ENCODE data around the gene EFNB3. TPM values are rescaled to one million over a fixed set of nuclear protein-coding genes. Genes with fewer than 3 reads are reported as not detected.

EFNB3 gene
- total and polyA plus RNA-seq, 7 donors, result 0.09 to 0.37 (median 0.12) TPM; not detected in 2

GRCh38 chr17:7705269-7706255 lies 560 bp downstream of the EFNB3 start:
- peak overlapping the region; percentile 49 for H3K4me3 ChIP-seq
- H3K4me1 ChIP-seq, result peaks cover 7% of the 10 kb centered on the region
- no peak overlapping the region for H3K27ac ChIP-seq
- peaks cover 7 to 24% of the 10 kb centered on the region in 2 donors for H3K36me3 ChIP-seq (ENCODE audit: insufficient read depth in 1 of 2, low read depth in 1 of 2)
- no peak for TF ChIP-seq CTCF (IDR thresholded peaks at IDR 0.05)
- intact Hi-C loops (cut with DNase I), result no loop called here
- DNase-seq (no peak), ATAC-seq (no peak)
- 5 to 9% (median 6%) methylated on average over 40 to 50 of the region's 50 CpGs for WGBS, 3 donors
- peaks cover 0 to 60% (median 21%) of the 10 kb centered on the region in 3 donors for H3K27me3 ChIP-seq (ENCODE audit: insufficient read depth in 3 of 3, low read length in 2 of 3)
- no peaks in the 10 kb centered on the region for H3K9me3 ChIP-seq

DNA sequence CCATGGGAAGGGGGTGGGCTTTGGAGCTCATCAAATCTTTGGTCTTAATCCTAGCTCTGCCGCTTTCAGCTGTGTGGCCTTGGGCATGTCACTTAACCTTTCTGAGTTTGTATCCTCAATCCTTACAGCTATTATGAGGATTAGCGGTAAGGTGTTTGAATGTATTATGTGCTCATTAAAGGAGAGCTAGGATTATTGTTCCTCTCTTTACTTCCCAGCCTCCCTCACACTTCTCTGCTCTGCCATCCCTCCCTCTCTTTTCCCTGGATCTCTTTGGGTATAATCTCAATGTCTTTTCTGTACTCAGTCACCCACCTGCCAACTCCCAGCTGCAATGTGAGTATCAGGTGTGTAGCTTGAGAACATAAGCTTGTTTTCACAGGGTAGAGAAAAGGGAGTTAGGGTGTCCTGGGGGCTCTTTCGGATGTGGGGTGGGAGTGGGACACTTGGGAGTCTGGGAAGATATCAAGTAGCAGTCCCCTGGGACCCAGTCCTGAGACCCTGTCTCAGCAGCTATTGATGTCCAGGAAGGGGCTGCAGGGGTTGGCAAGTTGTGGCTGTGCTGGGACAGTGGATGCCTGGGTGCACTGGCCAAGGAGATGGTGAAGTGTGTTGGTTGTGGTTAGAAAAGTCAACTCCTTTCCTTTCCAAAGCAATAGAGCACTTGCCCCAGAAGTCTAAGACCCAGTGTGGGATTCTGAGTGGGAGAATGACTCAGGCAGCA lies 1.8 kb downstream of the EFNB3 start:
- intact Hi-C loops (cut with DNase I), result no loop called here
- H3K27ac ChIP-seq, result no peak overlapping the region
- peaks cover 0 to 68% (median 21%) of the 10 kb centered on the region in 3 donors for H3K27me3 ChIP-seq (ENCODE audit: insufficient read depth in 3 of 3, low read length in 2 of 3)
- TF ChIP-seq CTCF (IDR thresholded peaks at IDR 0.05), result no peak
- 83 to 91% (median 90%) methylated on average over 3 of the region's 3 CpGs for WGBS, 3 donors
- H3K4me3 ChIP-seq, result no peak overlapping the region
- ATAC-seq (no peak), DNase-seq (no peak)
- H3K36me3 ChIP-seq (ENCODE audit: insufficient read depth in 1 of 2, low read depth in 1 of 2), result peaks cover 3 to 13% of the 10 kb centered on the region in 2 donors
- H3K9me3 ChIP-seq, result no peaks in the 10 kb centered on the region
- H3K4me1 ChIP-seq, result peaks cover 7% of the 10 kb centered on the region

DNA sequence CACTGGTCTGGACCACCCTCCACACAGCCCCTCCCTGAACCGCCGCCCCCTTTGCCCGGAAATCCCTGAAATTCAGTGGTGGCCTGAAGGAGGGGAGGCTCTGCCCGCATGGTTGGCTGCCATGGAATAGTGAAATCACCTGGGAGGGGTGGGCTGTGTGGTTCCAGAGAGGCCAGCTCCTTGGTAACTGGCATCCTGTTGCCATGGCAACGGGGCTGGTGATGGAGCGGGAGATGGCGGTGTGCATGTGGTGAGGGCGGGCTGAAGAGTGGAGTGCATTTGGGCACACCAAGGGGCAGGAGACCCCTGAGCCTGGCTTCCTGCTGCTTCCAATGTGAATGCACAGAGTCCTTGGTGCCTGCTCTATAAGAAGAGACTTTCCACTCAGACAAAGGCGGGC lies 2.4 kb downstream of the EFNB3 start:
- Histone ChIP-seq H3K4me1 (peaks cover 7% of the 10 kb centered on the region), H3K27me3 (ENCODE audit: insufficient read depth in 3 of 3, low read length in 2 of 3) (peaks cover 0 to 69% (median 22%) of the 10 kb centered on the region in 3 donors), H3K27ac (no peak overlapping the region), H3K36me3 (ENCODE audit: insufficient read depth in 1 of 2, low read depth in 1 of 2) (peaks cover 3 to 7% of the 10 kb centered on the region in 2 donors), H3K4me3 (no peak overlapping the region), H3K9me3 (no peaks in the 10 kb centered on the region)
- no peak for TF ChIP-seq CTCF (IDR thresholded peaks at IDR 0.05)
- ATAC-seq (no peak), DNase-seq (no peak)
- WGBS, 3 donors, result 67 to 77% (median 72%) methylated on average over 9 of the region's 9 CpGs
- intact Hi-C loops (cut with DNase I), result no loop called here

- no peak for ATAC-seq
- Histone ChIP-seq H3K9me3 (no peaks in the 10 kb centered on the region), H3K4me3 (no peak overlapping the region), H3K36me3 (ENCODE audit: insufficient read depth in 1 of 2, low read depth in 1 of 2) (peaks cover 0 to under 1% of the 10 kb centered on the region in 2 donors), H3K27ac (no peak overlapping the region), H3K4me1 (peaks cover 7% of the 10 kb centered on the region), H3K27me3 (ENCODE audit: insufficient read depth in 3 of 3, low read length in 2 of 3) (peaks cover 0 to 74% (median 21%) of the 10 kb centered on the region in 3 donors)
- no peak for TF ChIP-seq CTCF (IDR thresholded peaks at IDR 0.05)
- WGBS, 3 donors, result 76 to 83% (median 81%) methylated on average over 21 to 22 of the region's 22 CpGs
- DNase-seq, result no peak
- intact Hi-C loops (cut with DNase I), result no loop called here
These were observed 3.1 kb downstream of the EFNB3 start for GRCh38 chr17:7707858-7708750.

Data from psoas muscle (tissue), 8 donors.